Endothelial cell of umbilical vein (primary cell): ENCODE measurements around the gene ZNF438. TPM values are rescaled to one million over a fixed set of nuclear protein-coding genes. Genes with fewer than 3 reads are reported as not detected.

ENCODE experiments used
- BruUV-seq: library from RNA; stranded (reverse); fragments of 400-500 nt; replicated peaks from 2 replicates; lab custom pipeline; 2021; lab: Mats Ljungman, UMichigan
- CTCF ChIA-PET: fragments of 300-600, 350-600 bp; sonication (Branson Sonifier 250); formaldehyde crosslinking; loops from one replicate; lab custom pipeline; 2021; ENCODE audit warnings: antibody characterized with exemption, inconsistent platforms; lab: Charles Lee
- POLR2A ChIA-PET: fragments of 300-600, 350-600 bp; sonication (Branson Sonifier 250); formaldehyde crosslinking; loops from one replicate; lab custom pipeline; 2021; ENCODE audit warnings: antibody characterized with exemption, inconsistent platforms; lab: Charles Lee
- DNase-seq: peaks from one replicate; pipeline ENCODE4 v3.0.0-alpha.2; 2011; ENCODE audit warnings: low read depth, low spot score
- FAIRE-seq: peaks from 2 replicates; lab custom pipeline; 2011; peaks lifted over from hg19 to GRCh38; lab: Jason Lieb, UNC
- H2AFZ ChIP-seq: 2 replicates; pipeline ENCODE4 v1.6.0; 2012; ENCODE audit warnings: low read depth, low read length, control low read depth, inconsistent platforms
- H3K27ac ChIP-seq: 2 replicates; pipeline ENCODE4 v1.5.1; 2011; ENCODE audit warnings: low read depth, mild to moderate bottlenecking, control low read depth, low read length, moderate library complexity; ENCODE audit not compliant: insufficient read depth
- H3K27me3 ChIP-seq, 2 experiments: 2 replicates each; pipeline versions ENCODE4 v1.6.0 to v1.6.1; 2011; ENCODE audit warnings: low read length in 2 of 2, mixed read lengths in 1 of 2; ENCODE audit not compliant: control insufficient read depth in 2 of 2, insufficient read depth in 2 of 2
- H3K36me3 ChIP-seq, 2 experiments: 2 replicates in 1 of 2; 3 replicates in 1 of 2; pipeline ENCODE4 v1.5.1; 2011; ENCODE audit warnings: low read length in 2 of 2, mild to moderate bottlenecking in 1 of 2, moderate library complexity in 1 of 2; ENCODE audit not compliant: control insufficient read depth in 2 of 2, insufficient read depth in 2 of 2; ENCODE audit errors: extremely low read depth in 1 of 2
- H3K4me1 ChIP-seq: 3 replicates; pipeline ENCODE4 v1.5.1; 2011; ENCODE audit warnings: mild to moderate bottlenecking, low read length; ENCODE audit not compliant: control insufficient read depth, insufficient read depth; ENCODE audit errors: extremely low read depth
- H3K4me2 ChIP-seq: 2 replicates; pipeline ENCODE4 v1.6.1; 2011; ENCODE audit warnings: low read length, control low read depth, mixed read lengths; ENCODE audit not compliant: insufficient read depth
- H3K4me3 ChIP-seq, 3 experiments: fragments of 200-600 bp in 1 of 3; sonication (generic), shearing (Covaris generic) in 1 of 3; replicated peaks in 1 of 3; 2 replicates each; pipeline ENCODE4 v1.5.1; 2011 to 2016; ENCODE audit warnings: control low read depth in 3 of 3, low read length in 3 of 3, mild to moderate bottlenecking in 2 of 3, inconsistent platforms in 1 of 3, low read depth in 1 of 3, moderate library complexity in 1 of 3; ENCODE audit not compliant: insufficient read depth in 1 of 3
- H3K79me2 ChIP-seq: 2 replicates; pipeline ENCODE4 v1.6.0; 2012; ENCODE audit warnings: low read length, inconsistent platforms; ENCODE audit not compliant: control insufficient read depth, insufficient read depth
- H3K9ac ChIP-seq: replicated peaks from 2 replicates; pipeline ENCODE3; 2011; ENCODE audit warnings: low read length, control low read depth; ENCODE audit not compliant: insufficient read depth; ENCODE audit errors: extremely low read depth
- H3K9me1 ChIP-seq: replicated peaks from 3 replicates; pipeline ENCODE4 v1.6.0; 2011; ENCODE audit warnings: mild to moderate bottlenecking, low read length; ENCODE audit not compliant: control insufficient read depth, insufficient read depth; ENCODE audit errors: extremely low read depth
- H3K9me3 ChIP-seq: replicated peaks from 2 replicates; pipeline ENCODE4 v1.5.1; 2012; ENCODE audit warnings: low read length, inconsistent platforms; ENCODE audit not compliant: control insufficient read depth, insufficient read depth
- H4K20me1 ChIP-seq: replicated peaks from 2 replicates; pipeline ENCODE3; 2011; ENCODE audit warnings: mild to moderate bottlenecking, low read length; ENCODE audit not compliant: control insufficient read depth, insufficient read depth; ENCODE audit errors: extremely low read depth
- CTCF ChIP-seq, 2 donors: IDR thresholded peaks; 1 replicate in 1 of 2; 2 replicates in 1 of 2; pipeline ENCODE4 v1.5.1; 2011; ENCODE audit warnings: low read length in 2 of 2, mild to moderate bottlenecking in 2 of 2, moderate library complexity in 2 of 2, control low read depth in 1 of 2, inconsistent platforms in 1 of 2, low read depth in 1 of 2; ENCODE audit not compliant: insufficient read depth in 1 of 2; ENCODE audit errors: extremely low read depth in 1 of 2
- EZH2 ChIP-seq: IDR thresholded peaks from 2 replicates; pipeline ENCODE4 v1.6.1; 2012; ENCODE audit warnings: borderline replicate concordance, low read depth, mild to moderate bottlenecking, moderate library complexity, low read length, inconsistent platforms; ENCODE audit not compliant: severe bottlenecking
- GATA2 ChIP-seq: IDR thresholded peaks from 2 replicates; pipeline ENCODE4 v1.7.0; 2011; ENCODE audit warnings: low read depth, mild to moderate bottlenecking, moderate library complexity, mixed read lengths, low read length; ENCODE audit not compliant: insufficient read length, insufficient read depth
- JUN ChIP-seq: IDR thresholded peaks from 2 replicates; pipeline ENCODE4 v1.6.1; 2011; ENCODE audit warnings: borderline replicate concordance, low read depth; ENCODE audit not compliant: insufficient read length, insufficient read depth
- MAX ChIP-seq: IDR thresholded peaks from 2 replicates; pipeline ENCODE4 v1.6.1; 2011; ENCODE audit not compliant: insufficient read depth, insufficient read length
- POLR2A ChIP-seq: IDR thresholded peaks from 2 replicates; pipeline ENCODE4 v1.6.1; 2012; ENCODE audit warnings: low read depth, mild to moderate bottlenecking, control low read depth, low read length
- POLR2AphosphoS5 ChIP-seq: IDR thresholded peaks from 2 replicates; pipeline ENCODE4 v1.6.1; 2012; ENCODE audit warnings: low read depth, mild to moderate bottlenecking, control low read depth, low read length, moderate library complexity; ENCODE audit not compliant: insufficient read depth
- dilution Hi-C: fragments of 300-500 bp; cut with MboI; formaldehyde crosslinking; loops from one replicate; pipeline ENCODE4 v1.15.0; 2019; ENCODE audit warnings: low sequenced_read_pairs; ENCODE audit not compliant: extremely low pct_ligation_motif_present
- intact Hi-C: fragments of 100-400 bp; cut with micrococcal nuclease; formaldehyde crosslinking; loops from one replicate; pipeline ENCODE4 v1.10.0; 2022
- polyA plus RNA-seq, 4 experiments: library from polyadenylated mRNA; depleted of rRNA in 3 of 4; stranded (reverse) in 3 of 4; unstranded in 1 of 4; fragments of >200 nt; gene quantifications; 2 replicates each; pipeline versions ENCODE4 v1.2.1 to v1.2.3, GENCODE V29; 2011 to 2012; ENCODE audit warnings: missing spikeins in 1 of 4
- total RNA-seq: library from RNA; stranded (reverse); gene quantifications from 2 replicates; pipeline ENCODE4 v1.2.3, GENCODE V29; 2021

Gene ZNF438
- total and polyA plus RNA-seq, 2 donors (not counting 3 experiments of a cell fraction or from before 2014, with no cell fraction given) = 7.2 to 15.1 TPM

- Histone ChIP-seq H3K36me3 (no peaks in the 10 kb centered on the region), H3K9ac (no peak overlapping the region), H3K4me2 (no peak overlapping the region), H2AFZ (no peak overlapping the region), H3K9me1 (no peaks in the 10 kb centered on the region), H3K79me2 (no peaks in the 10 kb centered on the region), H3K4me1 (peaks cover 14% of the 10 kb centered on the region), H3K27me3 (no peaks in the 10 kb centered on the region), H3K9me3 (no peaks in the 10 kb centered on the region), H4K20me1 (no peaks in the 10 kb centered on the region), H3K4me3 (no peak overlapping the region), H3K27ac (no peak overlapping the region)
- FAIRE-seq = no peak
- dilution Hi-C loops (no loop called here), intact Hi-C loops (no loop called here)
- no peak for TF ChIP-seq CTCF (IDR thresholded peaks at IDR 0.05; ENCODE audit: extremely low read depth in 1 of 2, insufficient read depth in 1 of 2, low read depth in 1 of 2, low read length in 2 of 2)
- no peak for TF ChIP-seq GATA2
- TF ChIP-seq JUN = no peak
- TF ChIP-seq POLR2AphosphoS5 = no peak
- TF ChIP-seq POLR2A = no peak
- no peak for TF ChIP-seq EZH2
- no peak for TF ChIP-seq MAX
- DNase-seq = no peak
- CTCF ChIA-PET = interaction anchor here (1.2 kb wide), 1 partner anchor 13 kb away, joined by 3 read pairs; no protein-coding TSS in a partner anchor
- no TSS peak for BruUV-seq
- POLR2A ChIA-PET = no interaction called here
Observed at GRCh38 chr10:30825022-30825421, 206.6 kb downstream of the ZNF438 start.
